Activated CD4-positive, alpha-beta T cell treated with anti-CD3 and anti-CD28 coated beads, Interleukin-2, amount 10 ng/mL, durations not matched to agents 7 days and 5 days (primary cell): ENCODE results near the gene SMARCAL1. TPM values are rescaled to one million over a fixed set of nuclear protein-coding genes. Genes with fewer than 3 reads are reported as not detected.
"Not testable (repeated sequence)": the region's sequence is repeated elsewhere in the genome, so short reads cannot be mapped to it uniquely, and the experiment has no call there.

Source experiments
- CTCF ChIA-PET: fragments of 350-600 bp; sonication (Branson Sonifier 250); formaldehyde crosslinking; loops from one replicate; lab custom pipeline; 2021; ENCODE audit warnings: antibody characterized with exemption; lab: Charles Lee
- POLR2A ChIA-PET: fragments of 350-600 bp; sonication (Branson Sonifier 250); formaldehyde crosslinking; loops from one replicate; lab custom pipeline; 2021; ENCODE audit warnings: antibody characterized with exemption; lab: Charles Lee
- DNase-seq: peaks from one replicate; pipeline ENCODE4 v3.0.0-alpha.2; 2020
- H3K27ac Mint-ChIP-seq: one replicate; pipeline ENCODE4 v1.8.0; 2021; ENCODE audit warnings: mild to moderate bottlenecking, moderate library complexity, mixed read lengths
- H3K27me3 Mint-ChIP-seq: one replicate; pipeline ENCODE4 v1.8.0; 2021; ENCODE audit warnings: mixed read lengths
- H3K36me3 Mint-ChIP-seq: one replicate; pipeline ENCODE4 v1.8.0; 2021; ENCODE audit warnings: low read depth, mixed read lengths
- H3K4me1 Mint-ChIP-seq: one replicate; pipeline ENCODE4 v1.8.0; 2021; ENCODE audit warnings: mixed read lengths
- H3K4me3 Mint-ChIP-seq: one replicate; pipeline ENCODE4 v1.8.0; 2021; ENCODE audit warnings: mild to moderate bottlenecking, moderate library complexity, mixed read lengths
- H3K9me3 Mint-ChIP-seq: one replicate; pipeline ENCODE4 v1.8.0; 2021; ENCODE audit warnings: mixed read lengths
- total RNA-seq, 2 experiments: library from RNA; stranded (reverse); gene quantifications; one replicate each; pipeline ENCODE4 v1.2.3, GENCODE V29; 2021

The SMARCAL1 gene
- total RNA-seq, 2 experiments from 2014 or later: 27.5 to 28.7 TPM

- peaks cover 56% of the 10 kb centered on the region for H3K4me1 Mint-ChIP-seq
These were observed 90.3 kb downstream of the SMARCAL1 start for GRCh38 chr2:216502381-216503158.

GRCh38 chr2:216503159-216503629 is 90.9 kb downstream of the SMARCAL1 start:
- H3K27ac Mint-ChIP-seq: no peak overlapping the region
- peaks cover 50% of the 10 kb centered on the region for H3K4me1 Mint-ChIP-seq
- ChIA-PET CTCF (interaction anchor here (0.6 kb wide), 1 partner anchor 1686 kb away, joined by 3 read pairs; no protein-coding TSS in a partner anchor), POLR2A (interaction anchor here (0.7 kb wide), 2 partner anchors 159 to 370 kb away, joined by 3 read pairs; no protein-coding TSS in a partner anchor)
- peaks cover 67% of the 10 kb centered on the region for H3K36me3 Mint-ChIP-seq
- H3K9me3 Mint-ChIP-seq: no peaks in the 10 kb centered on the region
- H3K27me3 Mint-ChIP-seq: no peaks in the 10 kb centered on the region
- H3K4me3 Mint-ChIP-seq: no peak overlapping the region
- no peak for DNase-seq

More at GRCh38 chr2:216502381-216503158, 90.3 kb downstream of the SMARCAL1 start:
- ChIA-PET POLR2A (interaction anchor here (0.7 kb wide), 2 partner anchors 160 to 370 kb away, joined by 3 read pairs; no protein-coding TSS in a partner anchor), CTCF (interaction anchor here (0.6 to 0.7 kb wide), 2 partner anchors 10 to 1687 kb away, joined by 3 read pairs; no protein-coding TSS in a partner anchor)
- Mint-ChIP-seq H3K27ac (peak overlapping the region; percentile 63), H3K36me3 (peaks cover 69% of the 10 kb centered on the region), H3K4me3 (no peak overlapping the region), H3K27me3 (no peaks in the 10 kb centered on the region), H3K9me3 (no peaks in the 10 kb centered on the region)
- no peak for DNase-seq

GRCh38 chr2:216503697-216504375 is 91.6 kb downstream of the SMARCAL1 start:
- Mint-ChIP-seq H3K4me1 (peaks cover 49% of the 10 kb centered on the region), H3K4me3 (no peak overlapping the region), H3K27me3 (no peaks in the 10 kb centered on the region), H3K9me3 (no peaks in the 10 kb centered on the region), H3K27ac (no peak overlapping the region), H3K36me3 (peaks cover 64% of the 10 kb centered on the region)
- ChIA-PET POLR2A (no interaction called here), CTCF (interaction anchor here (1.2 kb wide), 1 partner anchor 9 kb away, joined by 3 read pairs; no protein-coding TSS in a partner anchor)
- DNase-seq: no peak

GRCh38 chr2:216504376-216504762 is 92.1 kb downstream of the SMARCAL1 start:
- Mint-ChIP-seq H3K36me3 (peaks cover 59% of the 10 kb centered on the region), H3K4me1 (peaks cover 46% of the 10 kb centered on the region), H3K27me3 (no peaks in the 10 kb centered on the region), H3K9me3 (no peaks in the 10 kb centered on the region), H3K4me3 (no peak overlapping the region), H3K27ac (no peak overlapping the region)
- ChIA-PET CTCF (interaction anchor here (1.2 kb wide), 1 partner anchor 9 kb away, joined by 3 read pairs; no protein-coding TSS in a partner anchor), POLR2A (no interaction called here)
- no peak for DNase-seq

- CTCF ChIA-PET: no interaction called here
- no peaks in the 10 kb centered on the region for H3K27me3 Mint-ChIP-seq
- no peaks in the 10 kb centered on the region for H3K9me3 Mint-ChIP-seq
These were observed 93.1 kb downstream of the SMARCAL1 start for GRCh38 chr2:216505133-216506106.

GRCh38 chr2:216507220-216508160 is 95.2 kb downstream of the SMARCAL1 start:
- Mint-ChIP-seq H3K9me3 (no peaks in the 10 kb centered on the region), H3K27ac (no peak overlapping the region), H3K36me3 (peaks cover 32% of the 10 kb centered on the region), H3K4me3 (no peak overlapping the region), H3K27me3 (no peaks in the 10 kb centered on the region), H3K4me1 (peaks cover 20% of the 10 kb centered on the region)
- DNase-seq: no peak
- CTCF ChIA-PET: interaction anchor here (0.8 to 1.3 kb wide), 2 partner anchors 9 kb away, joined by 3 to 5 read pairs; partner anchors contain the start of gene RPL37A
- POLR2A ChIA-PET: no interaction called here

More at GRCh38 chr2:216505133-216506106, 93.1 kb downstream of the SMARCAL1 start:
- DNase-seq: no peak
- POLR2A ChIA-PET: no interaction called here
- H3K4me3 Mint-ChIP-seq: no peak overlapping the region
- H3K36me3 Mint-ChIP-seq: peaks cover 49% of the 10 kb centered on the region
- H3K27ac Mint-ChIP-seq: no peak overlapping the region
- peaks cover 36% of the 10 kb centered on the region for H3K4me1 Mint-ChIP-seq

GRCh38 chr2:216508229-216508628 is 95.9 kb downstream of the SMARCAL1 start:
- no peaks in the 10 kb centered on the region for H3K27me3 Mint-ChIP-seq
- CTCF ChIA-PET: interaction anchor here (0.8 kb wide), 1 partner anchor 10 kb away, joined by 3 read pairs; the partner anchor contains the start of gene RPL37A
- no peak for DNase-seq
- POLR2A ChIA-PET: no interaction called here
- H3K36me3 Mint-ChIP-seq: peaks cover 24% of the 10 kb centered on the region
- H3K4me3 Mint-ChIP-seq: no peak overlapping the region
- H3K4me1 Mint-ChIP-seq: peaks cover 13% of the 10 kb centered on the region
- no peaks in the 10 kb centered on the region for H3K9me3 Mint-ChIP-seq
- no peak overlapping the region for H3K27ac Mint-ChIP-seq

GRCh38 chr2:216516730-216517350 is 104.6 kb downstream of the SMARCAL1 start:
- POLR2A ChIA-PET: no interaction called here

GRCh38 chr2:216517447-216518225 is 105.4 kb downstream of the SMARCAL1 start:
- Mint-ChIP-seq H3K36me3 (no peaks in the 10 kb centered on the region), H3K4me3 (no peak overlapping the region), H3K27ac (no peak overlapping the region), H3K4me1 (no peaks in the 10 kb centered on the region), H3K27me3 (no peaks in the 10 kb centered on the region), H3K9me3 (no peaks in the 10 kb centered on the region)
- CTCF ChIA-PET: interaction anchor here (0.8 to 7.7 kb wide), 5 partner anchors 134 to 157 kb away, joined by 3 to 60 read pairs (median 3); no protein-coding TSS in a partner anchor
- POLR2A ChIA-PET: no interaction called here
- DNase-seq: no peak

More at GRCh38 chr2:216516730-216517350, 104.6 kb downstream of the SMARCAL1 start:
- Mint-ChIP-seq H3K27ac (no peak overlapping the region), H3K9me3 (no peaks in the 10 kb centered on the region), H3K36me3 (no peaks in the 10 kb centered on the region), H3K4me3 (no peak overlapping the region), H3K4me1 (no peaks in the 10 kb centered on the region), H3K27me3 (no peaks in the 10 kb centered on the region)
- CTCF ChIA-PET: interaction anchor here (1.5 to 7.7 kb wide), 3 partner anchors 135 to 158 kb away, joined by 3 to 60 read pairs (median 4); no protein-coding TSS in a partner anchor
- DNase-seq: no peak

GRCh38 chr2:216518566-216519119 is 106.4 kb downstream of the SMARCAL1 start:
- not testable (repeated sequence) for H3K9me3 Mint-ChIP-seq, H3K4me1 Mint-ChIP-seq, H3K4me3 Mint-ChIP-seq

More at GRCh38 chr2:216518566-216519119, 106.4 kb downstream of the SMARCAL1 start:
- POLR2A ChIA-PET, H3K27me3 Mint-ChIP-seq, DNase-seq, H3K27ac Mint-ChIP-seq, H3K36me3 Mint-ChIP-seq: not testable (repeated sequence)
- CTCF ChIA-PET: interaction anchor here (0.8 to 7.7 kb wide), 5 partner anchors 8 to 156 kb away, joined by 3 to 60 read pairs (median 3); no protein-coding TSS in a partner anchor
